ENCODE measurements around the gene ANKRD2.
"Not testable (repeated sequence)": the region's sequence is repeated elsewhere in the genome, so short reads cannot be mapped to it uniquely, and the experiment has no call there.

ANKRD2 gene

GRCh38 chr10:97572214-97572989 lies at the start of gene ANKRD2:
Gene ANKRD2, plus strand, starts transcription at chr10:97572779. Its CDS starts 10 bp downstream, at chr10:97572789.
- peak; percentile 25 to 55 (median 28) for DNase-seq (ENCODE audit: low read depth in 3 of 3)

GRCh38 chr10:97522937-97523336 lies 49.6 kb upstream of the ANKRD2 start:
- DNase-seq (ENCODE audit: low read depth in 3 of 3), result no peak

- no peak for DNase-seq (ENCODE audit: low read depth in 3 of 3)
Measured at GRCh38 chr10:97525086-97525485, 47.5 kb upstream of the ANKRD2 start.

- DNase-seq (ENCODE audit: low read depth in 3 of 3), result no peak
Measured at GRCh38 chr10:97525683-97526110, 46.9 kb upstream of the ANKRD2 start.

- DNase-seq (ENCODE audit: low read depth in 3 of 3), result not testable (repeated sequence)
Measured at GRCh38 chr10:97528876-97529275, 43.7 kb upstream of the ANKRD2 start.

GRCh38 chr10:97529685-97530465 lies 42.7 kb upstream of the ANKRD2 start:
- DNase-seq (ENCODE audit: low read depth in 3 of 3), result no peak

- DNase-seq (ENCODE audit: low read depth in 3 of 3), result no peak
Measured at GRCh38 chr10:97531401-97531986, 41.1 kb upstream of the ANKRD2 start.

GRCh38 chr10:97532935-97533671 lies 39.5 kb upstream of the ANKRD2 start:
- DNase-seq (ENCODE audit: low read depth in 3 of 3), result no peak

GRCh38 chr10:97533888-97534287 lies 38.7 kb upstream of the ANKRD2 start:
- no peak for DNase-seq (ENCODE audit: low read depth in 3 of 3)

- DNase-seq (ENCODE audit: low read depth in 3 of 3), result peak in 2 of 3 experiments; percentile 27 to 42
Measured at GRCh38 chr10:97534746-97535367, 37.7 kb upstream of the ANKRD2 start.

- DNase-seq (ENCODE audit: low read depth in 3 of 3), result no peak
Measured at GRCh38 chr10:97537186-97537869, 35.3 kb upstream of the ANKRD2 start.

- DNase-seq (ENCODE audit: low read depth in 3 of 3), result no peak
Measured at GRCh38 chr10:97538411-97538810, 34.2 kb upstream of the ANKRD2 start.

- no peak for DNase-seq (ENCODE audit: low read depth in 3 of 3)
Measured at GRCh38 chr10:97538839-97539238, 33.7 kb upstream of the ANKRD2 start.

- DNase-seq (ENCODE audit: low read depth in 3 of 3), result no peak
Measured at GRCh38 chr10:97539523-97540200, 32.9 kb upstream of the ANKRD2 start.

GRCh38 chr10:97540669-97541500 lies 31.7 kb upstream of the ANKRD2 start:
- DNase-seq (ENCODE audit: low read depth in 3 of 3), result no peak

- peak; percentile 18 to 55 (median 22) for DNase-seq (ENCODE audit: low read depth in 3 of 3)
Measured at GRCh38 chr10:97542169-97543024, 30.2 kb upstream of the ANKRD2 start.

GRCh38 chr10:97543025-97543546 lies 29.5 kb upstream of the ANKRD2 start:
- DNase-seq (ENCODE audit: low read depth in 3 of 3), result peak; percentile 41 to 66 (median 42)
